Effector CD4-positive, alpha-beta T cell (primary cell): Measurements from ENCODE around the gene MEPCE.
"Not testable (repeated sequence)": the region's sequence is repeated elsewhere in the genome, so short reads cannot be mapped to it uniquely, and the experiment has no call there.

Source experiments
- DNase-seq: peaks from one replicate; pipeline ENCODE4 v3.0.0-alpha.2; 2020
- total RNA-seq: gene quantifications from one replicate; lab custom pipeline; 2026; lab: John Stamatoyannopoulos, UW

MEPCE gene
- total RNA-seq = 52.3 reads per million, percentile 69 among the genes with 10 or more reads in this experiment

DNA sequence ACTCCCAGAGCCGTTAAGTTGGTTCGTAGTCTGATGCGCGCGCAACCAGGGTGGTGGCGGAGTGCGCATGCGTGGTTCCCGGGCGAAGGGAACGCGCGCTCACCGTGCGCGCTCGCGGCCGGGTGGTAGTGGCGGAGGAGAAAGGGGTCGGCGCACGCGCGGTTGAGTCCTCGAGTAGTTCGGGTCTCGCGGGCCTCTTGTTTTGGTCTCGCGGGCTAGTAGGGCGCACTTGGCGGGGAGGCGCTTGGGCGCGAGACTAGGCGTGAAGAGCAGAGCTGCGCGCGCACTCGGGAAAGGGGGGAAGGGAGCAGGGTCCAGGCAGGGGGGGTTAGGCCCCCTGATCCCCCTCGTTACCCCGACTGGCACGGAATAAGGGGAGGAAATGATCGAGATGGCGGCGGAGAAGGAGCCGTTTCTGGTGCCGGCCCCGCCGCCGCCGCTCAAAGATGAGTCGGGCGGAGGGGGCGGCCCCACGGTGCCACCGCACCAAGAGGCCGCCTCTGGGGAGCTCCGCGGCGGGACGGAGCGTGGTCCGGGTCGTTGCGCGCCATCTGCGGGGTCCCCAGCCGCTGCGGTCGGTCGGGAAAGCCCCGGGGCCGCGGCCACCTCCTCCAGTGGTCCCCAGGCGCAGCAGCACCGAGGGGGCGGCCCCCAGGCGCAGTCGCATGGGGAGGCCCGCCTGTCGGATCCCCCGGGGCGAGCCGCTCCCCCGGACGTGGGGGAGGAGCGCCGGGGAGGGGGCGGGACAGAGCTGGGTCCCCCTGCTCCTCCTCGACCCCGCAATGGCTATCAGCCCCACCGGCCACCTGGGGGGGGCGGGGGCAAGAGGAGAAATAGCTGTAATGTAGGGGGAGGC, at the start of gene MEPCE:
MEPCE (plus strand) TSS at position 195 of the 856 bp plus-strand sequence; CDS start at position 383, 188 bp downstream.
- peak; percentile 95 for DNase-seq

DNA sequence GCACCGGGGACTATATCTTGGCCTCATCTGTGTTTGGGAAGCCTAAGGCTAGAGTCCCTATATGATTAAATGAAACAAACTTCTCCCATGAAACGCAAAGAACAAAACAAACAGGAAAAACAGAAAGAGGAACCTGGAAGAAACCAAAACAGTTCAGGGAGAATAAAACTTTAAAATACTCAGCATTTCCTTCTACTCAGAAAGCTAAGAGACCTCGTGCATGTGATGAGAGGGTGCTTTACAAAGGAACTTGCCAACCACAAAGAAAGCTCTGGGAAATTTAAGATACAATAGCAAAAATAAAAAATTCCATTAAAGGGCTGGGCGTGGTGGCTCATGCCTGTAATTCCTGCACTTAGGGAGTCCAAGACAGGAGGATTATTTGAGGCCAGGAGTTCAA, 49.4 kb upstream of the MEPCE start:
- DNase-seq = no peak

- not testable (repeated sequence) for DNase-seq
Measured at GRCh38 chr7:100381531-100382233, 47.9 kb upstream of the MEPCE start.

DNA sequence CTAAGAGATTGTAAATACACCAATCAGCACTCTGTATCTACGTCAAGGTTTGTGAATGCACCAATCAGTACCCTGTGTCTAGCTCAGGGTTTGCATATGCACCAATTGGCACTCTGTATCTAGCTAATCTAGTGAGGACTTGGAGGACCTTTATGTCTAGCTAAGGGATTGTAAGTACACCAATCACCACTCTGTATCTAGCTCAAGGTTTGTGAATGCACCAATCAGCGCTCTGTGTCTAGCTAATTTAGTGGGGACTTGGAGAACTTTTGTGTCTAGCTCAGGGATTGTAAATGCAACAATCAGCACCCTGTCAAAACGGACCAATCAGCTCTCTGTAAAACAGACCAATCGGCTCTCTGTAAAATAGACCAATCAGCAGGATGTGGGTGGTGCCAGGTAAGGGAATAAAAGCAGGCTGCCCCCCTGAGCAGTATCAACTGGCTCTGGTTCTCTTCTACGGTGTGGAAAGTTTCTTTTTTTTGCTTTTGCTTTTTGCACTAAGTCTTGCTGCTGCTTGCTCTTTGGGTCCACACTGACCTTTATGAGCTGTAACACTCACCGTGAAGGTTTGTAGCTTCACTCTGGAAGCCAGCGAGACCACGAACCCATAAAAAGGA, 47.3 kb upstream of the MEPCE start:
- not testable (repeated sequence) for DNase-seq

GRCh38 chr7:100384628-100385294, 44.9 kb upstream of the MEPCE start:
- no peak for DNase-seq

GRCh38 chr7:100386940-100387339, 42.7 kb upstream of the MEPCE start:
- no peak for DNase-seq

DNA sequence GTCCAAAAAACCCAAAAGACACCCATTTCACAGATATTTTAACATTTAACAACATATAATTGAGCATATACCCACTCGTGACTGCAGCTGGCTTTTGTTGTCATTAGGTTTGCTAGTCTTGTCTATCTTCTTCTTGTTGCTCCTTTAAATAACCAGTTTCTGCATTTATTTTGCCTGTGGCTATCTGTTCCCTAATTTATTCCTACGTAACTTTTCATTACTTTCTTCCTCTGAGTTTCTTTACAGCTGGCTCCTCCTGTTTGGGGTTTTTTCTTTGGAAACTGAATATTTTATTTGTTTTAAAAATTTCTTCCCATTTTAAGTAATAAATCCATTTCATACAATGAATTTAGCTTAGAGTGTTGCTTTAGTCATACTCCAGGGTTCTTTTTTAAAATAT, 41.9 kb upstream of the MEPCE start:
- DNase-seq = no peak

DNA sequence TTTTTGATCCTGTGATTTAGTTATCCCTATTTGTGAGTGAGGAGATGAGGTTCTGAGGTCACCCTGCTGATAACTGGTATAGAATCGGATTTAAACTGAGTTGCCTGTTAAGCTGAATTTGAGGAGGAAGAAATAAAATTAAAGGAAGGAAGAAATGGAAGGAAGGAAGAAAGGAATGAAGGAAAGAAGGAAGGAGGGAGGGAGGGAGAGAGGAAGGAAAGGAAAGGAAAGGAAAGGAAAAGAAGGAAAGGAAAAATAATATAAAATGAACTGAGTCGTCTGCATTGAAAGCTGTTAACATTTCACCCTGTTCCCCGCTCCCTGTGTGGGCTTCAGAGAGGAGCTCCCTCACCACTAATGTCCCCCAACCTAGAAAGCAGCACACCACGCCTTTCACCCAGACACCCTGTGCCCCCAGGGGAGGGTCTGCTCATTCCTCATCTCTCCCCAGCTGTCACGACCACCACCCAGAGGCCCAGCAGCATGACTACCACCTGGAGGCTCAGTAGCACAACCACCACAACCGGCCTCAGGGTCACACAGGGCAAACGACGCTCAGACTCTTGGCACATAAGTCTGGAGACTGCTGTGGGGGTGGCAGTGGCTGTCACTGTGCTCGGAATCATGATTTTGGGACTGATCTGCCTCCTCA, 40.1 kb upstream of the MEPCE start:
- no peak for DNase-seq

DNA sequence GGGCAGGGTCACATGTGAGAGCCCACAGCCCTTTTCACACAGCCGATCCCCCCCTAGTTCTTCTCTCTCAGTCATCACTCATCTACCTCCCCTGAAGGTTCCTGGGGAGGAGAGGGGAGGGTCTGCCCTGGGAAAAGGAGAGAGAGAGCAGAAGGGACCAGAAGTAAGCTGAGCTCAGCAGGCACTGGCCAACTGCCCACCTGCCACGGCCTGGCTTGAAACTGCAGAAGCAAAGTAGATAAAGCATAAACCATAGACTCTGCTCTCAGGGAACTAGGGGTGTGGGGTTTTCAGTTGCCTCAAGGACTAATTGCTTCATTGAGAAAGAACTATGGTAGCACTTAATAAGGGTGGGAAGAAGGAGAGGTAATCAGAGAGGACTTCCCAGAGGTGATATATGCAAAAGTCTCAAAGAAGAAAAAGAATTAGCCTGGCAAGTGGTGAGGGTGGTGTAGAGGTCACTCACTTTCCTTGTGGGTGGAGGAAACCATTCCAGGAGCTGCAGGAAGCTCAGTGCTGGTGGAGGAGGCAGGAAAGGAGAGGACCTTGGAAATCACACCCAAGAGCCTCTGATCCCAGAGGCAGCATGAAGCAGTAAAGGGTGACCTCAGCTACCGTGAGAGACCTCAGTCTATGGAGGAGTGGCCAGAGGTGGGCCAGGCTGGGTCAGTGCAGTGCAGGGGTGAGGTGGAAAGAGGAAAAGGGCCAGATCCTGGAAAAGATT, 39.2 kb upstream of the MEPCE start:
- DNase-seq = no peak

DNA sequence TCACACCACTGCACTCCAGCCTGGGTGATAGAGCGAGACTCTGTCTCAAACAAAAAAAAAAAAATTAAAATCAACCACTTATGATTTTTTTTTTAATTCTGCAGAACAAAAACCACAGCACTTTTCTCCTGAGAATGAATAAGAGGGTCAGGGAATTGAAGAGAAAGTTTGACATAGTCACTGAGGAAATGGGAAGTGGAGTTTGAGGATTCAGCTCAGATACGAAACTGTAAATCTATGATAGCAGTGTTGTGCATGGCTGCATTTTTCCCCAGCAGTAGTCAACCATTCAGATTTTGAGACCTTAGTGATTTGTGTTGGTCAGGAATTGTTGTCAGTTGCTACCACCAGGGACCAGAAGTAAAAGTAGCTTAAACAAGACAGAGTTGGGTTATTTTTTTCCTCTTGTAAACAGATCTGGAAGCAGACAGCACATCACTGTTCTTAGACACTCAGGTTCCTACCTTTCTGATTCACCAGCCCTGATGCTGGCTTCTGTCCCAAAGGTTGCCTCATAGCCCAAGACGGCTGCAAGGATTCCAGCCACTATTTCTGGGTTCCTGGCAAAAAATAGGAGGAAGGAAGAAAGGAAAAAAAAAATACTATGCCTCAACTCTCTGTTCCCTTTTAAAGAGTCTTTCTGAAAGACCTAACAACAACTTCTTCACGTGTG, 36.3 kb upstream of the MEPCE start:
- no peak for DNase-seq

DNA sequence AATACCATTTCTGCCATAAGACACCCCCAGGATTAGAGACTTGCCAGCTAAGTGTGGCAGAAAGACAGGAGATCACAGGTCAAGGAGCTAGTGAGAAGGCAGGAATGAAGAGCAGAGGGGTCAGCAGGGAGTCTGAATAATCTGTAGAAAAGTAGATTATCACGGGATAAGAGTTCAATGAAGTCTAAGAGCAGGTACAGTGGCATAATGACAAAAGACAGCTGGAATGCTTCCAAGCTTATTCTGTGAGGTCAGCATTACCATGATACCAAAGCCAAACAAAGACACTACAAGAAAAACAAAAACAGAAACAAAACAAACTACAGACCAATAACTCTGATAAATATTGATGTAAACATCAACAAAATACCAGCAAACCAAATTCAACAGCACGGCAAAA, 35.6 kb upstream of the MEPCE start:
- DNase-seq = no peak

DNA sequence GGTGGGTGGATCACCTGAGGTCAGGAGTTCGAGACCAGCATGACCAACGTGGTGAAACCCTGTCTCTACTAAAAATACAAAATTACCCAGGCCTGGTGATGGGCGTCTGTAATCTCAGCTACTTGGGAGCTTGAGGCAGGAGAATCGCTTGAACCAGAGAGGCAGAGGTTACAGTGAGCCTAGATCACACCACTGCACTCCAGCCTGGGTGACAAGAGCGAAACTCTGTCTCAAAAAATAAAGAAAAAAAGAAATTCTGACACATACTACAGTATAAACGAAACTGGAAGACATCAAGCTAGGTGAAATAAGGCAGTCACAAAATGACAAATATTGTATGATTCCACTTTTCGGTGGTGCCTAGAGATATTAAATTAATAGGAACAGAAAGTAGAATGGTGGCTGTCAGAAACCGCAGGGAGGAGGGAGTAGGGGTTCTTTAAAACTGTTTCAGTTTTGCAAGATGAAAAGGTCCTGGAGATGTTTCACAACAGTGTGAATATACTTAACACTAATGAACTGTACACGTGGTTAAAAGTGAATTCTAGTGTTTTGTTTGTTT, 33.1 kb upstream of the MEPCE start:
- no peak for DNase-seq

GRCh38 chr7:100397315-100398081, 32.1 kb upstream of the MEPCE start:
- DNase-seq = no peak

DNA sequence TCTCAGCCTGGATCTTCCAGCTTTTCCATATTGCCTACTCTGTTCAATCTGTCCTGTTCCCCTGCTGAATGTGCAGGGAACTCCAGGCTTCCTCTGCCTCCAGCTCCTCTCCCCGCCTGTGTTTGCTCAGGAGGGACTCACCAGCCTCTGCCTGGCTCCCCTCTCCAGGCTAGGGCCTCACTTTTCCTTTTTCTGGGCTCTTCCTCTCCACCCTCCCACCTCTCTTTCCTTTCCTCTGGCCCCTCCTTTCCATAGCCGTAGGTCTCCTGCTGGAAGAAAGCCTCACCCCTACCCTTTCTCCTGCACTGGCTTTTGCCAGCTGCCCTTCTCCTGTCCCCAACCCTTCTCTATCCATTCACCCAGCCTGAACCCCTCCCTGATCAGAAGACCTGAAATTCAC, 31.4 kb upstream of the MEPCE start:
- no peak for DNase-seq

DNA sequence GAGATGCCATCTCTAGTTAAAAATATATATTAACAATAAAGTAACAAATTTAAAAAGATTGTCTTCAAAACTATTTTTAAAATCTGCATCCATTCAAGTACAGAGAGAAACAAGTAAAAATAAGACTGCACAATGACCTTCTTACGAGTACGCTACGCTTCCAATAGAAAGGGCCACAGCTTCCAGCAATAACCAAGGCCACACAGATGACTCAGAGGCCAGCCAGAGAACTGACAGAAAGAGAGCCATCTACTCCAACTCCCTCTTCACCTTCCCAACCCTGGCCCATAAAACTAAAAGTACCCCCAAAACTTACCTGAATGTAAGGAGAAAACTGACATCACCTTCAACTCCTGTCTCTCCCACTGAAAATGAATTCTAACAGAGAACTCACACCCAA, 29.6 kb upstream of the MEPCE start:
- no peak for DNase-seq

- no peak for DNase-seq
Measured at GRCh38 chr7:100400656-100401055, 29.0 kb upstream of the MEPCE start.

DNA sequence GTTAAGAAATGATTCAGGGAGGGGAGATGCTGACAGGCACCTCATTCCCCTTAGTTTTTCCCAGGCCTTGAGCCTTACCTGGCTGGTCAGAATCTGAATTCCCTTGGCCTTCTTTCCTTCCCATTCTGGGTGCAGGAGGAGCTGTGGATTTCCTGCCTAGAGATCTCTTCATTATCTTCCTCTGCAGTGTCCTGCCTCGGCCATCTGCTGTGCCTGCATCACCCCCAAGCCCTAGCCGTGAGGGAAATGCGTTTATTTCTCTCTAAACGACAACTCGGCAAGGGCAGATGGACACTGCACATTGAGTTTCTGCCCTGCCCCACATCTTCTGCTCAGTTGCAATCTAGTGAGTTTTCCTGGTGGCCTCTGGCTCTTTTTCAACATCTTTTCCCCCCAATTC, 27.8 kb upstream of the MEPCE start:
- DNase-seq = no peak

GRCh38 chr7:100402241-100402640, 27.4 kb upstream of the MEPCE start:
- DNase-seq = no peak

GRCh38 chr7:100406767-100407166, 22.9 kb upstream of the MEPCE start:
- DNase-seq = no peak
